DMS 273 treated with DMSO at 0.1 percent for 48 hours (cell line): ENCODE data around the gene ZFP14.
A peak's percentile ranks its signal among the peaks of the same experiment; 100 is the strongest.

Source experiments
- DNase-seq: peaks from one replicate; lab custom pipeline; 2025; lab: John Stamatoyannopoulos, UW

The ZFP14 gene

DNA sequence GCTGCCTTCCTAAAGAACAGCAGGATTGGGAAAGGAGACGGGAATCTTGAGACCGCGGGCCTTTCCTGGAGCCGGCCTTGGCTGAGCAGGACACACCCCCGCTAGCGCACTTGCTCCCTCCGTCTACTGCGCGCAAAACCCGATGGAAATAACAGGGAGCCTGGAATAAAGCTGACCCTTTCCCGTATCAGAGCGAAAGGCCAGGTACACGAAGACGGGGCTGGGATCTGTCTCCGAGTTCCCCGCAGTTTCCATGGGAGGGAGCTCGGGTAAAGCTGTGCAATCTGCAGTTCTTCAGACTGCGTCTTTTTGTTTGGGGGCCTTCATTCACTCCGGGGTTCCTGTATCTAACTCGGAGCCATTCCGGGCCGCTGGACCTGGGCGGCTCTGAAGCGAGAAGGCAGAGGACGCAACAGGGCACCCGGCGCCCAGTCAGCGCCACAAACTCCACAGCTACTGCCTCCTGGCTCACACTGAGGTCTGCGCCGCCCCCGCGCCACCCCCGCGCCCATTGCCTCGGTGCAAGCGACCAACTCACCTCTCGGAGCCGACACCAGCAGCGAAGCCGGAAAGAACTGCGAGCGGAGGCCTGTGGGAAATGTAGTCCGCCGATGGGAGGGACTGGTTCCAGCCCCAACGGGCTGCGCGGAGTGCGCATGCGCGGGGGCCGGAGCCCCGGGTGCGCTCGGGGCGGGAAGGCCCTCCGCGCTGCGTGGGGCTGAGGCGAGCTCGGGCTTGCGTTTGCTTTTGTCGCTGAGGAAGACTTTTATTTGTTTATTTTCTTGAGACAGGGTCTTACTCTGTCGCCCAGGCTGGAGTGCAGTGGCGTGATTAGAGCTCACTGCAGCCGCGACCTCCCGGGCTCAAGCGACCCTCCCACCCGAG, at the start of gene ZFP14:
ZFP14 (minus strand) TSS at position 577 of the 885 bp plus-strand sequence. CDS start 11,309 bp downstream, outside the sequence.
- peak; percentile 91 for DNase-seq

- DNase-seq: no peak
Measured at GRCh38 chr19:36423925-36424324, 44.9 kb upstream of the ZFP14 start.

GRCh38 chr19:36421749-36422481, 42.9 kb upstream of the ZFP14 start:
- no peak for DNase-seq

GRCh38 chr19:36420961-36421748, 42.2 kb upstream of the ZFP14 start:
- no peak for DNase-seq

DNA sequence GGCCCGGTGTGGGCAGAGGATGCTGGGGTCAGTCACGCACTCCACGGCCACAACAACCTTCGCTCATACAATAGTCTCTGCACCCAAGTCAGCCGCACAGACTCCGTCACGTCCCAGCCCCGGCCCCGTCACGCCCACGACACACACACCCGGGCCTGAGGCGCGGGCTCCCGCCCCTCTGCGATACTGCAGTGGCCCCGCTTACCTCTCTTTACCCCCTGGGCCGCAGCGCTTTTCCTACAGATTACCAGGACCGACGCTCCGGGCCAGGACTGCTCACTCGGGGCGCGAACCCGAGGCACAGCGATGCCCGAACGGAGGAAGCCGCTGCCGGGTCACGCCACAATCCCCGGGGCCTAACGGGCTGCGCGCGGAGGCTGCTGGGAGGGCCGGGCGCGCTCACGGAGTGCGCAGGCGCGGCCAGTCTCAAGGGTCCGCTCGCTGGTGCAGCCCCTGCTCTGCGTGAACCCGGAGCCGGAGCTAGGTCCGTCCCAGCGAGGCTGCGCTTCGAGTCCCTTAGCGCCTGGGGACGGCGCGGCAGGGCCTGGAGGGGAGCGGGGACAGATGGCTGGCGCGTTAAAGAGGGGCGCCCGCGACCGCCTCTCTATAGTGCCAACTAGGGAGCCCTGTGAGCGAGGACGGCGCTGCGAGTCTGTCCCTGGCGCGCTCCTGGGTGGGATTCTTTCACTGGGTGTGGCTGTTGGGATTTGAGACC, 39.4 kb upstream of the ZFP14 start, which contains the start of gene ZFP82:
ZFP82 (minus strand) TSS at position 358 of the 715 bp plus-strand sequence. CDS start 8,855 bp downstream, outside the sequence.
- DNase-seq: peak; percentile 28

DNA sequence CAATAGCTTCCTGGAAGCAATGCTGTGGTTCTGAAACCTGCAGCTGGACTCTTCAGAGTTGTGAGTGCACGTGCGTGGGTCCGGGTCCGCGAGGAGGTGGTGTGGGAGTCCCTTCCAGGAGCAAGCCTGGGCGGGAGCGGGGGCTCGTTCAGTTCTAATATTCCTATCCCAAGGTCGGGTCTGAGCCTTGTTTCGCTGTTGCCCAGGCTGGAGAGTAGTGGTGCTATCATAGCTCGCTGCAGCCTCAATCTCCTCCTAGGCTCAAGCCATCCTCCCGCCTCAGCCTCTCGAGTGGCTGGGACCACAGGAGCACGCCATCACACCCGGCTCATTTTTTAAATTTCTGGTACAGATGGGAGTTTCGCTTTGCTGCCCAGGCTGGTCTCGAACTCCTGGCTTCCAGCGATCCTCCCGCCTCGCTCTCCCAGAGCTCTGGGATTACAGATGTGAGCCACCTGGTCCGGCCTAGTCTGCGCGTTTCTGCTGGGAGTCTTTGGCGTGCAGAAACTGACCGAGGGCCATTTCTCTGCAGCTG, 38.8 kb upstream of the ZFP14 start:
- no peak for DNase-seq

GRCh38 chr19:36409841-36410240, 30.8 kb upstream of the ZFP14 start:
- DNase-seq: no peak

GRCh38 chr19:36408101-36408500, 29.1 kb upstream of the ZFP14 start:
- no peak for DNase-seq

DNA sequence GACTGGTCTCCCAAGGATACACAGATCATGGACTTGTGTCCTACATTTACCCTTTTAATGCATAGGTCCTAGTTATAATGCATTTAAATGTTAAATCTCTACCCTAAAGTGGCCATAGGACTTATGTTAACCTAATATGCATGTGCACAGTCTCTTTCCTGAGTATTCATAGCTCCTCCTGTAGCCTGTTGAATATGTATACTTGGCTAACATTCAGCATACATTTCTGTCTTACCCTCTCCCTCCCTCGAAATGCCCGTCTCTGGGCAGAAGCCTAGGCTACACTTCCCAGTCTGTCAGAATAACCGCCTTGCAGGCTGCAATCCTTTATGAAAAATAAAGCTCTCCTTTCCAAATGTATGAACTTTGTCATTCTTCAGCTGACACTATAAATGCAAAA, 25.5 kb upstream of the ZFP14 start:
- no peak for DNase-seq

- DNase-seq: no peak
Measured at GRCh38 chr19:36401475-36401874, 22.5 kb upstream of the ZFP14 start.

DNA sequence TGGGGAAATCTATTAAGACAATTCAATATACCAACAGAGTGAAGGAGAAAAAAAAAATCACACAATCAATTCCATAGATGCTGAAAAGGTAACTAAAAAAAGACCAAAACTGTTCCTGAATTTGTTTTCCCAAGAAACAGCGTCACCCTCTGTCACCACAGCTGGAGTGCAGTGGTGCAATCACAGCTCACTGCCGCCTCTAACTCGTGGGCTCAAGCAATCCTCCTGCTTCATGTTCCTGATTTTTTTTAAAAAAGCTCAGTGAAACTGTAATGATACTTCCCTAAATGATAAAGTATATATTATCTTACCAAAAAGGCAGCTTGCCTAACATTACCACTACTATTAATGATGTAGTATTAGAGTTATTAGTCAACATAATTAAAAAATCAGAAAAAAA, 19.6 kb upstream of the ZFP14 start:
- no peak for DNase-seq

GRCh38 chr19:36392916-36393673, 14.1 kb upstream of the ZFP14 start:
- DNase-seq: no peak

DNA sequence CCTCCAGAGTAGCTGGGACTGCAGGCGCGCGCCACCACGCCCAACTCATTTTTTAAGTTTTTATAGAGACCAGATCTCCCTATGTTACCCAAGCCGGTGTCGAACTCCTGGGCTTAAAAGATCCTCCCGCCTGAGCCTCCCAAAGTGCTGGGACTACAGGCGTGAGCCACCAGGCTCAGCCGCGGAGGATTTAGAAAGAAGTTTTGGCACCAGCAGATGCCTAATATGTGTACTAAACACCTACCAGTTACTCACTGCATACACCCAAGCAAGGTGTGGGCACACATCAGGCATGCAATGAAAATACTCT, 464 bp upstream of the ZFP14 start:
- no peak for DNase-seq

DNA sequence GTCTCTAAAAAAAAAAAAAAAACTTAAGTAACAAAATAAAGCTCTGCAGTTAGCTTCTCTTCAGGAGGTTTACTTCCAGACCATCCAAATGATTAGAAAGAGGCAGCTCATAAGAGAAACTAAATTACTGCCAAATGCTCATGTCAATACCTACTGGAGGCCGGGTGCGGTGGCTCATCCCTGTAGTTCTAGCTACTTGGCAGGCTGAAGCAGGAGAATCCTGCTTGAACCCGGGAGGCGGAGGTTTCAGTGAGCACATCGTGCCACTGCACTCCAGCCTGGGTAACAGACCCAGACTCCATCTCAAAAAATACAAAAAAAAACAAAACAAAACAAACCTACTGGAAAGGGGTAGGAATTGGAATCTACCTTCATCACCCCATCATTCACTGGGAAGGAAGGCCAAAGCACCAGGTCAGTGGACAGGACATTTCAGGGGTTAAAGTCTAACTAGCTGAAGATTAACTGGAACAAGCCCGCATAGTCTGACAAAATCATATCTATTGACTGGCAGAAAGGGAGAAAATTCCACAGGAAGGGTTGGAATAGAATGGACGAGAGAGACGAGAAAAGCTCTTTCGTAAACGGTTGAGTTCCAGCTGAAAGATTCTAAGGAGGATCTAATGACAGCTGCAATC, 1.3 kb downstream of the ZFP14 start:
- no peak for DNase-seq

GRCh38 chr19:36373638-36374156, 5.3 kb downstream of the ZFP14 start:
- no peak for DNase-seq

GRCh38 chr19:36371886-36372285, 7.1 kb downstream of the ZFP14 start:
- DNase-seq: no peak

DNA sequence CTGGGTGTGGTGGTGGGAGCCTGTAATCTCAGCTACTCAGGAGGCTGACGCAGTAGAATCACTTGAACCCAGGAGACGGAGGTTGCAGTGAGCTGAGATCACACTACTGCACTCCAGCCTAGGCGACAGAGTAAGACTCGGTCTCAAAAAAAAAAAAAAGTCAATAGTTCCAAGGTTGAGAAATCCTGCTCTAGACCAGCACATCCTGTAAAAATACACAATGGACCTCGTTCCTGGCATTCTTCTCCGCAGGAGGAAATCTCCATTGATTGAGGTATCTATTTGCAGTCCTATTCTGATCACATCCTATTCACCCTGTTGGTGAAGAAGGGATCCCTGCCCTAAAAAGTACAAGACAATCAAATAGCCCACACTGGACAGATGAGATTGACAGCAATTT, 15.2 kb downstream of the ZFP14 start:
- no peak for DNase-seq

DNA sequence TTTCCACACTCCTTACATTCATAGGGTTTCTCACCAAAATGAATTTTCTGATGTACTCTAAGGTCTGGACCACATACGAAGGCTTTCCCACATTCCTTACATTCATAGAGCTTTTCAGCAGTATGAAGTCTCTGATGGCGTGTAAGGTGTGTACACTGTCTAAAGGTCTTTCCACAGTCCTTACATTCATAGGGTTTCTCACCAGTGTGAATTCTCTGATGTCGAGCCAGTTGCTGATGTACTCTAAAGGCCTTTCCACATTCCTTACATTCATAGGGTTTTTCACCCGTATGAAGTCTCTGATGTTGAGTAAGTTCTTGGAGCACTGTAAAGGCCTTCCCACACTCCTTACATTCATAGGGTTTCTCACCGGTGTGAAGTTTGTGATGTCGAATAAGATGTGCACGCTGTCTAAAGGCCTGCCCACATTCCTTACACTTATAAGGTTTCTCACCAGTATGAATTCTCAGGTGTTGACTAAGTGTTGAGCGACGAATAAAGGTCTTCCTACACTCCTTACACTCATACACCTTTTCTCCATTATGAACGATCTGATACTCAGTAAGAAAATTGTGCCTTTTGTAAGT, 38.1 kb downstream of the ZFP14 start:
- DNase-seq: no peak

GRCh38 chr19:36331353-36332228, 47.4 kb downstream of the ZFP14 start:
- DNase-seq: peak; percentile 96
